Trophoblast cell (in vitro differentiated cells and primary cell): ENCODE data around the gene MTA3.

Experiments used
- DNase-seq, 2 donors: peaks; one replicate each; pipeline ENCODE4 v3.0.0-alpha.2; 2016
- H2AFZ ChIP-seq: 2 replicates; pipeline ENCODE4 v1.6.1; 2013; ENCODE audit warnings: low read length, moderate library complexity, mild to moderate bottlenecking; ENCODE audit not compliant: insufficient read depth, poor library complexity
- H2AK5ac ChIP-seq: 2 replicates; pipeline ENCODE4 v1.6.1; 2013; ENCODE audit warnings: mild to moderate bottlenecking, low read length
- H2BK120ac ChIP-seq: 2 replicates; pipeline ENCODE4 v1.6.1; 2013; ENCODE audit warnings: low read length, mild to moderate bottlenecking, moderate library complexity; ENCODE audit not compliant: insufficient read depth, poor library complexity
- H2BK12ac ChIP-seq: 2 replicates; pipeline ENCODE4 v1.6.1; 2013; ENCODE audit warnings: mild to moderate bottlenecking, low read length, moderate library complexity
- H2BK5ac ChIP-seq: 2 replicates; pipeline ENCODE4 v1.6.1; 2013; ENCODE audit warnings: low read length, low read depth, moderate library complexity, mild to moderate bottlenecking; ENCODE audit not compliant: poor library complexity
- H3K14ac ChIP-seq: 2 replicates; pipeline ENCODE4 v1.6.1; 2013; ENCODE audit warnings: mild to moderate bottlenecking, low read length
- H3K18ac ChIP-seq: 2 replicates; pipeline ENCODE4 v1.6.1; 2013; ENCODE audit warnings: mild to moderate bottlenecking, low read length
- H3K23ac ChIP-seq: 2 replicates; pipeline ENCODE4 v1.6.1; 2013; ENCODE audit warnings: low read length
- H3K27ac ChIP-seq: 2 replicates; pipeline ENCODE4 v1.5.1; 2013; ENCODE audit warnings: low read depth, mild to moderate bottlenecking, inconsistent platforms, low read length, moderate library complexity
- H3K27me3 ChIP-seq: 2 replicates; pipeline ENCODE4 v1.6.1; 2013; ENCODE audit warnings: inconsistent platforms, mild to moderate bottlenecking, low read length, moderate library complexity; ENCODE audit not compliant: insufficient read depth
- H3K36me3 ChIP-seq, 2 experiments: 1 replicate in 1 of 2; 2 replicates in 1 of 2; pipeline ENCODE4 v1.6.1; 2013; ENCODE audit warnings: low read length in 2 of 2, mild to moderate bottlenecking in 2 of 2, moderate library complexity in 1 of 2; ENCODE audit not compliant: insufficient read depth in 2 of 2, control insufficient read depth in 1 of 2
- H3K4ac ChIP-seq: 2 replicates; pipeline ENCODE4 v1.6.1; 2013; ENCODE audit warnings: low read depth, mild to moderate bottlenecking, low read length, moderate library complexity
- H3K4me1 ChIP-seq, 2 experiments: 1 replicate in 1 of 2; 2 replicates in 1 of 2; pipeline ENCODE4 v1.6.1; 2013; ENCODE audit warnings: low read length in 2 of 2, mild to moderate bottlenecking in 2 of 2, moderate library complexity in 1 of 2; ENCODE audit not compliant: insufficient read depth in 2 of 2, control insufficient read depth in 1 of 2
- H3K4me2 ChIP-seq: 2 replicates; pipeline ENCODE4 v1.6.1; 2013; ENCODE audit warnings: inconsistent platforms, mild to moderate bottlenecking, low read length, moderate library complexity
- H3K4me3 ChIP-seq: 2 replicates; pipeline ENCODE4 v1.5.1; 2013; ENCODE audit warnings: mild to moderate bottlenecking, low read depth, low read length, inconsistent platforms
- H3K79me1 ChIP-seq: one replicate; pipeline ENCODE4 v1.6.1; 2013; ENCODE audit warnings: low read length
- H3K79me2 ChIP-seq: 2 replicates; pipeline ENCODE4 v1.6.1; 2013; ENCODE audit warnings: low read length, mild to moderate bottlenecking; ENCODE audit not compliant: control insufficient read depth, insufficient read depth, poor library complexity
- H3K9ac ChIP-seq: 2 replicates; pipeline ENCODE4 v1.6.1; 2013; ENCODE audit warnings: mild to moderate bottlenecking, low read length
- H3K9me3 ChIP-seq: 2 replicates; pipeline ENCODE4 v1.6.1; 2013; ENCODE audit warnings: low read depth, mild to moderate bottlenecking, control low read depth, inconsistent platforms, low read length; ENCODE audit not compliant: insufficient read depth
- H4K12ac ChIP-seq: 2 replicates; pipeline ENCODE4 v1.6.1; 2013; ENCODE audit warnings: low read depth, mild to moderate bottlenecking, low read length, moderate library complexity
- H4K8ac ChIP-seq: 2 replicates; pipeline ENCODE4 v1.6.1; 2013; ENCODE audit warnings: low read depth, mild to moderate bottlenecking, low read length, moderate library complexity
- H4K91ac ChIP-seq: one replicate; pipeline ENCODE4 v1.6.1; 2013; ENCODE audit warnings: low read depth, mild to moderate bottlenecking, low read length, moderate library complexity
- WGBS: extraction: QIAGEN DNeasy Blood & Tissue Kit; methylation state at CpG from one replicate; pipeline ENCODE4 v1.1.7; 2013; ENCODE audit warnings: missing lambda C conversion rate; ENCODE audit not compliant: insufficient read length, insufficient coverage; ENCODE audit errors: extremely low coverage; 5-methylcytosine and 5-hydroxymethylcytosine counted together

The MTA3 gene

DNA sequence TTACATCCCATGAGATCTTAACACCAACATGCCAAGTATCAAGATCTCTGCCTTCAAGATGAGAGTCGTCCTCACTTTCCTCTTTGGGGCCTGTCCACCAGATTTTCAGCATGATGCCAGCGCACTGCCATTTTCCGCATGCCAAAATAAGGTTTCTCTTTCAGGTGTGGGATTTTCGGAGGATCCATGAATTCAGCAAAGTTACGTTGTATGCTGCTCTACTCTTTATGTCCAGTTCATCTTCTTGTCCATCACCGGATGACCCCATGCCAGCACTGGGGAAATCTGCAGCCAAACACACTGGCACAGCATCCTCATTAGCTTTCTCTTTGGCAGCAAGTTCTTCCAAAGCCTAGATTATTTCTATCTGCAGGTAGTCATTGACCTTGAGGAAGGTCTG is 228.8 kb downstream of the MTA3 start:
- Histone ChIP-seq H3K79me1 (peaks cover 16% of the 10 kb centered on the region), H3K4me3 (no peak overlapping the region), H3K36me3 (peaks cover 0 to 3% of the 10 kb centered on the region in 2 experiments), H3K9ac (no peak overlapping the region), H3K27me3 (no peaks in the 10 kb centered on the region), H3K79me2 (no peaks in the 10 kb centered on the region), H2AFZ (no peak overlapping the region), H2BK5ac (no peak overlapping the region), H3K27ac (no peak overlapping the region), H4K91ac (no peak overlapping the region), H3K14ac (no peak overlapping the region), H4K12ac (no peak overlapping the region), H3K9me3 (no peaks in the 10 kb centered on the region), H3K18ac (no peak overlapping the region), H2BK120ac (no peak overlapping the region), H3K23ac (no peak overlapping the region), H3K4me1 (peaks cover 6% of the 10 kb centered on the region in 2 experiments), H3K4ac (no peak overlapping the region), H2BK12ac (no peak overlapping the region), H3K4me2 (no peak overlapping the region), H4K8ac (no peak overlapping the region), H2AK5ac (no peak overlapping the region)
- DNase-seq, result no peak
- no CpG with 5 or more reads among the region's 6 CpGs for WGBS

DNA sequence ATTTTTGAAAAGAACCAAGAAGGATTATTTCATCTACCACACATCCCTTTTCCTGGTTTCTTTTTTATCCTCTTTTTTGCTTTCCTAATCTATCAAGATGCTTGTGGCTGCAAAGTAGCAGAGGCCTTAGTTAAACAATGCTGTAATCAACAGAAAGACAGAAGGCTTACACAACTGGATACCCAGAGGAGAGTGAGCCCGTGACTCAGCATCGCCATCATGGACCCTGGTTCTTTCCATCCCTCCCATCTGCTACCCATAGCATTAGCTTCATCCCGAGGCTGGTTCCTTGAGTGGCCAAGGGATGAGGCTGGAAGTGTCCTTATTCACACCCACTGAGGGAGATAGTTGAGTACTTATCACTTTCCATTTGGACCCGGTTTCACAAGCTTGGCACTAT is 231.4 kb downstream of the MTA3 start:
- no peaks in the 10 kb centered on the region for H3K27me3 ChIP-seq
- no peak overlapping the region for H2BK120ac ChIP-seq
- H2BK5ac ChIP-seq, result no peak overlapping the region
- H2BK12ac ChIP-seq, result no peak overlapping the region
- no peak overlapping the region for H3K27ac ChIP-seq
- H3K18ac ChIP-seq, result no peak overlapping the region
- no peak overlapping the region for H3K14ac ChIP-seq
- WGBS, result no CpG with 5 or more reads among the region's 4 CpGs
- no peak for DNase-seq
- H3K4me1 ChIP-seq, result peaks cover 0 to 4% of the 10 kb centered on the region in 2 experiments
- H3K23ac ChIP-seq, result no peak overlapping the region
- H3K36me3 ChIP-seq, result peaks cover 0 to 3% of the 10 kb centered on the region in 2 experiments
- no peak overlapping the region for H4K8ac ChIP-seq
- H2AK5ac ChIP-seq, result no peak overlapping the region
- H4K91ac ChIP-seq, result no peak overlapping the region
- H4K12ac ChIP-seq, result no peak overlapping the region
- no peak overlapping the region for H2AFZ ChIP-seq
- no peaks in the 10 kb centered on the region for H3K9me3 ChIP-seq
- no peaks in the 10 kb centered on the region for H3K79me1 ChIP-seq
- H3K4me2 ChIP-seq, result no peak overlapping the region
- no peak overlapping the region for H3K9ac ChIP-seq
- no peak overlapping the region for H3K4ac ChIP-seq
- no peaks in the 10 kb centered on the region for H3K79me2 ChIP-seq
- H3K4me3 ChIP-seq, result no peak overlapping the region

DNA sequence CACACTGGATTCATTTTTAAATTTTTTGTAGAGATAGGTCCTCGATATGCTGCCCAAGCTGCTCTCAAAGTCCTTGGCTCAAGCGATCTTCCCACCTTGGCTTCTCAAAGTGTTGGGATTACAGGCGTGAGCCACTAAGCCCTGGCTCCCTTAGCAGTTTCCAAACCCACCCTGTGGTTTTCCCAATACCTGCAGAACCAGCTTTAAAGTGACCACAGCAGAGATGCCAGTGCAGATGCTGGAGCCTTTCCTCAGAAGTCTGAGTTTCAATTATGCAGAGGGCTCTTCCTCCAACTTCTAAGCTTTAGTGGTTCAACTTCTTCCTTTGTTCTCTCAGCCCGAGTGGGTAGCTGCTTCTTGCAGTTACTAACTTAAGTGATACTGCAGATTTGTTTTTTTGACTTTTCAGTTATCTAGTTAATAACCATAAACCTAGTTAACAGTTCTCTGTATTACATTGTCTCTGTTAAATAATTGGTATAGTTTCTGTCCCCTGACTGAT is 232.1 kb downstream of the MTA3 start:
- Histone ChIP-seq H3K18ac (no peak overlapping the region), H3K79me1 (no peaks in the 10 kb centered on the region), H2BK5ac (no peak overlapping the region), H3K9ac (no peak overlapping the region), H3K79me2 (no peaks in the 10 kb centered on the region), H3K14ac (no peak overlapping the region), H3K4me2 (no peak overlapping the region), H3K4me1 (peaks cover 0 to 4% of the 10 kb centered on the region in 2 experiments), H4K91ac (no peak overlapping the region), H3K23ac (no peak overlapping the region), H2BK12ac (no peak overlapping the region), H2AK5ac (no peak overlapping the region), H4K8ac (no peak overlapping the region), H3K27ac (no peak overlapping the region), H2AFZ (no peak overlapping the region), H4K12ac (no peak overlapping the region), H2BK120ac (no peak overlapping the region), H3K27me3 (no peaks in the 10 kb centered on the region), H3K9me3 (no peaks in the 10 kb centered on the region), H3K4ac (no peak overlapping the region), H3K36me3 (peaks cover 0 to 3% of the 10 kb centered on the region in 2 experiments), H3K4me3 (no peak overlapping the region)
- peak in 1 of 2 donors; percentile 54 for DNase-seq
- WGBS, result no CpG with 5 or more reads among the region's 4 CpGs

DNA sequence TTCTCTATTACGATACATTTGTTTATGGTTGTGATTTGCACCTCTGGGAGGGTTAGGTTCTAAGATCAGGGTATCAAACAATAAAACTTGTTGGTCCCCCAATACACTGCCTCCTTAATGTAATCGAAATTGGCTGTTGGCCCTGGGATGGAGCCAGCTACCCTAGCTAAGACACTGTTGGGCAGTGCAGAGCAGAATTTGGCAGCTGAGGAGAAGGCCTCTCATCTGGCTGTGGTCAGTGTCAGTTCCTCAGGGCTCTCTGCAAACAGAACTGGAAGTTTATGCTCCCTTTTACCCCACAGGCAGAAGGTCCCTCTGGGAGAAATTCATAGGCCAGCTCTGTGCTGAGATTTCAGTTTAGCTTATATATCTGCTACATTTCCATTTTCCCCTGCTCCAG is 232.5 kb downstream of the MTA3 start:
- Histone ChIP-seq H4K91ac (no peak overlapping the region), H3K18ac (no peak overlapping the region), H3K27me3 (no peaks in the 10 kb centered on the region), H3K4me1 (peaks cover 0 to 4% of the 10 kb centered on the region in 2 experiments), H2AFZ (no peak overlapping the region), H3K79me1 (no peaks in the 10 kb centered on the region), H3K4me3 (no peak overlapping the region), H3K36me3 (peaks cover 0 to under 1% of the 10 kb centered on the region in 2 experiments), H2BK12ac (no peak overlapping the region), H3K9ac (no peak overlapping the region), H3K79me2 (no peaks in the 10 kb centered on the region), H2BK5ac (no peak overlapping the region), H4K12ac (no peak overlapping the region), H4K8ac (no peak overlapping the region), H3K4me2 (no peak overlapping the region), H3K23ac (no peak overlapping the region), H3K9me3 (no peaks in the 10 kb centered on the region), H3K4ac (no peak overlapping the region), H2BK120ac (no peak overlapping the region), H3K14ac (no peak overlapping the region), H2AK5ac (no peak overlapping the region), H3K27ac (no peak overlapping the region)
- DNase-seq, result no peak
- WGBS, result no CpG with 5 or more reads among the region's 2 CpGs
